Fibroblast of lung (primary cell): ENCODE measurements around the gene ZSCAN1. TPM values are rescaled to one million over a fixed set of nuclear protein-coding genes. Genes with fewer than 3 reads are reported as not detected.

Experiments used
- DNase-seq, 2 donors: peaks; one replicate each; pipeline versions ENCODE4 v3.0.0 to v3.0.0-alpha.2; 2010; ENCODE audit warnings: low read depth in 2 of 2
- H2AFZ ChIP-seq: 2 replicates; pipeline ENCODE4 v1.5.1; 2012; ENCODE audit warnings: low read length, control low read depth, inconsistent platforms
- H3K27ac ChIP-seq: 2 replicates; pipeline ENCODE4 v1.5.1; 2011; ENCODE audit warnings: low read length, control low read depth; ENCODE audit not compliant: insufficient read depth
- H3K27me3 ChIP-seq: 2 replicates; pipeline ENCODE4 v1.5.1; 2011; ENCODE audit warnings: mild to moderate bottlenecking, low read length; ENCODE audit not compliant: control insufficient read depth, insufficient read depth
- H3K36me3 ChIP-seq: 2 replicates; pipeline ENCODE4 v1.5.1; 2011; ENCODE audit warnings: low read length; ENCODE audit not compliant: control insufficient read depth, insufficient read depth
- H3K4me1 ChIP-seq: 2 replicates; pipeline ENCODE4 v1.5.1; 2011; ENCODE audit warnings: low read length; ENCODE audit not compliant: control insufficient read depth, insufficient read depth; ENCODE audit errors: extremely low read depth
- H3K4me2 ChIP-seq: 2 replicates; pipeline ENCODE4 v1.5.1; 2011; ENCODE audit warnings: low read length, control low read depth; ENCODE audit not compliant: insufficient read depth; ENCODE audit errors: extremely low read depth
- H3K4me3 ChIP-seq, 4 experiments: fragments of 200-600 bp in 1 of 4; sonication (generic) in 1 of 4; replicated peaks in 1 of 4; 2 replicates each; pipeline ENCODE4 v1.5.1; 2011 to 2016; ENCODE audit warnings: low read length in 4 of 4, low read depth in 3 of 4, mild to moderate bottlenecking in 3 of 4, control low read depth in 2 of 4, inconsistent platforms in 1 of 4, mixed read lengths in 1 of 4; ENCODE audit not compliant: insufficient read depth in 1 of 4; ENCODE audit errors: control extremely low read depth in 1 of 4
- H3K79me2 ChIP-seq: 2 replicates; pipeline ENCODE4 v1.5.1; 2012; ENCODE audit warnings: mild to moderate bottlenecking, low read length, inconsistent platforms; ENCODE audit not compliant: control insufficient read depth, insufficient read depth
- H3K9ac ChIP-seq: 2 replicates; pipeline ENCODE4 v1.5.1; 2011; ENCODE audit warnings: mild to moderate bottlenecking, low read length, control low read depth; ENCODE audit not compliant: insufficient read depth
- H3K9me3 ChIP-seq: 2 replicates; pipeline ENCODE4 v1.5.1; 2012; ENCODE audit warnings: low read depth, low read length; ENCODE audit not compliant: control insufficient read depth, insufficient read depth
- H4K20me1 ChIP-seq: 2 replicates; pipeline ENCODE4 v1.5.1; 2011; ENCODE audit warnings: low read length; ENCODE audit not compliant: control insufficient read depth, insufficient read depth; ENCODE audit errors: extremely low read depth
- EZH2 ChIP-seq: IDR thresholded peaks from 2 replicates; pipeline ENCODE4 v1.5.1; 2012; ENCODE audit warnings: low read length, control low read depth, mild to moderate bottlenecking; ENCODE audit errors: missing control alignments
- polyA plus RNA-seq, 2 donors: library from polyadenylated mRNA; depleted of rRNA in 1 of 2; stranded (reverse) in 1 of 2; unstranded in 1 of 2; fragments of >200 nt; gene quantifications; 2 replicates each; pipeline ENCODE4 v1.2.1, GENCODE V29; 2011 to 2012; ENCODE audit warnings: missing spikeins in 1 of 2
- total RNA-seq: library from RNA; depleted of rRNA; stranded (reverse); fragments of >200 nt; gene quantifications from 2 replicates; pipeline ENCODE4 v1.2.1, GENCODE V29; 2014
- TF ChIP-seq, protein P1 (sequence below), 2 donors: IDR thresholded peaks in 1 of 2; conservative IDR thresholded peaks in 1 of 2; 1 replicate in 1 of 2; 2 replicates in 1 of 2; pipeline ENCODE4 v1.5.1; 2011 to 2012; ENCODE audit warnings: low read length in 2 of 2, control low read depth in 1 of 2, inconsistent platforms in 1 of 2, low read depth in 1 of 2, mild to moderate bottlenecking in 1 of 2

Gene ZSCAN1
- total and polyA plus RNA-seq, 2 donors (not counting 1 experiment from before 2014, with no cell fraction given) = not detected

DNA sequence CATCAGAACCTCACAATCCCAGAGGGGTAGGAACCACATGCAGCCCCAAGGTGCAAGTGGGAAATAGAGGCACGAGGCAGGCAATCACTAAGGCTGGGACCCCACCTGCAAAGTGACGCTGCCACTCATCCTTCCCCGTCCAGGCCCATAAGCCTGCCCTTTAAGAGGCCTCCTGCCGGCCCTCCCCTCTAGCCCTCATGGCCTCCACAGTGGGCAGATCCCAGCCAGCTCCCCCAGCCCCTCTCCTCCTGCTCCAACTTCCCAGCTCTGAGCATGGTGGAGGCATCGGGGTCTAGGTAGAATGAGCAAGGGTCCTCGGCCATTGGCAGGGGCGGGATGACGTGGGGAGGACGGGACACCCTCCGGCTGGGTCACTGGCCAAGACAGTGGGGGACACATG, 61.5 kb downstream of the ZSCAN1 start:
- H3K27ac ChIP-seq = no peak overlapping the region
- H3K4me1 ChIP-seq = no peaks in the 10 kb centered on the region
- no peak for TF ChIP-seq EZH2
- TF ChIP-seq, protein P1, sequence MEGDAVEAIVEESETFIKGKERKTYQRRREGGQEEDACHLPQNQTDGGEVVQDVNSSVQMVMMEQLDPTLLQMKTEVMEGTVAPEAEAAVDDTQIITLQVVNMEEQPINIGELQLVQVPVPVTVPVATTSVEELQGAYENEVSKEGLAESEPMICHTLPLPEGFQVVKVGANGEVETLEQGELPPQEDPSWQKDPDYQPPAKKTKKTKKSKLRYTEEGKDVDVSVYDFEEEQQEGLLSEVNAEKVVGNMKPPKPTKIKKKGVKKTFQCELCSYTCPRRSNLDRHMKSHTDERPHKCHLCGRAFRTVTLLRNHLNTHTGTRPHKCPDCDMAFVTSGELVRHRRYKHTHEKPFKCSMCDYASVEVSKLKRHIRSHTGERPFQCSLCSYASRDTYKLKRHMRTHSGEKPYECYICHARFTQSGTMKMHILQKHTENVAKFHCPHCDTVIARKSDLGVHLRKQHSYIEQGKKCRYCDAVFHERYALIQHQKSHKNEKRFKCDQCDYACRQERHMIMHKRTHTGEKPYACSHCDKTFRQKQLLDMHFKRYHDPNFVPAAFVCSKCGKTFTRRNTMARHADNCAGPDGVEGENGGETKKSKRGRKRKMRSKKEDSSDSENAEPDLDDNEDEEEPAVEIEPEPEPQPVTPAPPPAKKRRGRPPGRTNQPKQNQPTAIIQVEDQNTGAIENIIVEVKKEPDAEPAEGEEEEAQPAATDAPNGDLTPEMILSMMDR (conservative IDR thresholded peaks at IDR 0.05 in 1 of 2, IDR thresholded peaks at IDR 0.05 in 1 of 2; ENCODE audit: low read depth in 1 of 2, low read length in 2 of 2) = no peak
- no peaks in the 10 kb centered on the region for H3K27me3 ChIP-seq
- no peak overlapping the region for H3K4me3 ChIP-seq
- H4K20me1 ChIP-seq = no peaks in the 10 kb centered on the region
- H3K4me2 ChIP-seq = no peak overlapping the region
- no peak for DNase-seq
- H3K9ac ChIP-seq = no peak overlapping the region
- H2AFZ ChIP-seq = no peak overlapping the region
- peaks cover 2% of the 10 kb centered on the region for H3K9me3 ChIP-seq
- H3K79me2 ChIP-seq = no peaks in the 10 kb centered on the region
- no peaks in the 10 kb centered on the region for H3K36me3 ChIP-seq

- DNase-seq = no peak
- TF ChIP-seq EZH2 = no peak
- TF ChIP-seq, protein P1 (conservative IDR thresholded peaks at IDR 0.05 in 1 of 2, IDR thresholded peaks at IDR 0.05 in 1 of 2; ENCODE audit: low read depth in 1 of 2, low read length in 2 of 2) = no peak
Measured at GRCh38 chr19:58096884-58097283, 63.1 kb downstream of the ZSCAN1 start.

GRCh38 chr19:58097349-58097748, 63.5 kb downstream of the ZSCAN1 start:
- peak overlapping the region in 2 of 4 experiments; percentile 54 to 95 for H3K4me3 ChIP-seq
- H3K36me3 ChIP-seq = no peaks in the 10 kb centered on the region
- no peak for TF ChIP-seq EZH2
- TF ChIP-seq, protein P1 (conservative IDR thresholded peaks at IDR 0.05 in 1 of 2, IDR thresholded peaks at IDR 0.05 in 1 of 2; ENCODE audit: low read depth in 1 of 2, low read length in 2 of 2) = no peak
- H3K4me1 ChIP-seq = no peaks in the 10 kb centered on the region
- no peak overlapping the region for H2AFZ ChIP-seq
- H3K79me2 ChIP-seq = no peaks in the 10 kb centered on the region
- H3K27ac ChIP-seq = peak overlapping the region; percentile 90
- H3K9me3 ChIP-seq = peaks cover 2% of the 10 kb centered on the region
- H3K4me2 ChIP-seq = peak overlapping the region; percentile 51
- H4K20me1 ChIP-seq = no peaks in the 10 kb centered on the region
- no peak overlapping the region for H3K9ac ChIP-seq
- no peak for DNase-seq
- no peaks in the 10 kb centered on the region for H3K27me3 ChIP-seq

More at GRCh38 chr19:58096884-58097283, 63.1 kb downstream of the ZSCAN1 start:
- Histone ChIP-seq H3K9me3 (peaks cover 2% of the 10 kb centered on the region), H4K20me1 (no peaks in the 10 kb centered on the region), H3K36me3 (no peaks in the 10 kb centered on the region), H3K27ac (no peak overlapping the region), H3K4me1 (no peaks in the 10 kb centered on the region), H3K27me3 (no peaks in the 10 kb centered on the region), H3K4me2 (peak overlapping the region; percentile 51), H3K4me3 (peak overlapping the region in 1 of 4 experiments; percentile 95), H3K9ac (no peak overlapping the region), H2AFZ (no peak overlapping the region), H3K79me2 (no peaks in the 10 kb centered on the region)
